Measurements from ENCODE around the gene SLC17A9.

- no peak; the same call in none of the 2 replicates for TF ChIP-seq CTCF (IDR thresholded peaks at IDR 0.05)
- TF ChIP-seq POLR2AphosphoS5 (IDR thresholded peaks at IDR 0.05; ENCODE audit: low read depth, low read length): no peak
- no peak for TF ChIP-seq TCF7L2 (IDR thresholded peaks at IDR 0.05; ENCODE audit: low read depth, low read length)
- TF ChIP-seq SIN3A (IDR thresholded peaks at IDR 0.05; ENCODE audit: borderline replicate concordance, insufficient read depth, low read depth, low read length): no peak
Measured at GRCh38 chr20:62907384-62908317, 44.9 kb upstream of the SLC17A9 start.

Data from Panc1 (cell line).